ENCODE data around the gene LGALS9.

Gene LGALS9

DNA sequence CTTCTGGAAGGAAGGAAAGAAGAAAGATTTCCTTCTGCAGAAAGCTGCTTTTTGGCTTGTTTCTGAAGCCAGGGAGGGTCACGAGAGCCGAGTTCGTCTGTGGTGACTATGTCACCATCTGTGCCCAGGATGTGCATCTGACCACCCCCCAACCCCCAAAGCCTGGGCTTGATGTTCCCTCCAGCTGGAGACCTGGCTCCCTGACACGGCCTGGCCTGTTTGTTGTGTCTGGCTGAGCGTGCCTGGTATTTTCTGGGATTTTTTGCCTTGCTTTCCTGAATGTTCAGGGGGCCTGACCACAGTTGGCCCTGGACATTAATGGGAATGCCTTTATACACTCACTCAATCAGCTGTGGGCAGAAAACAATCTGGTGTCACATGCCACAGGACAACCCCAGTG is 38.9 kb downstream of the LGALS9 start (continued):
- no peak for TF ChIP-seq ZNF202 (tag by site-specific recombination; IDR thresholded peaks at IDR 0.05; ENCODE audit: borderline replicate concordance)
- no peak for TF ChIP-seq ZBTB21 (tag by site-specific recombination; IDR thresholded peaks at IDR 0.05)
- TF ChIP-seq ZNF391 (tag by site-specific recombination; IDR thresholded peaks at IDR 0.05; ENCODE audit: borderline replicate concordance, low read depth), result no peak
- no peak for TF ChIP-seq ZNF366 (tag by site-specific recombination; conservative IDR thresholded peaks at IDR 0.05)
- TF ChIP-seq, protein P1, sequence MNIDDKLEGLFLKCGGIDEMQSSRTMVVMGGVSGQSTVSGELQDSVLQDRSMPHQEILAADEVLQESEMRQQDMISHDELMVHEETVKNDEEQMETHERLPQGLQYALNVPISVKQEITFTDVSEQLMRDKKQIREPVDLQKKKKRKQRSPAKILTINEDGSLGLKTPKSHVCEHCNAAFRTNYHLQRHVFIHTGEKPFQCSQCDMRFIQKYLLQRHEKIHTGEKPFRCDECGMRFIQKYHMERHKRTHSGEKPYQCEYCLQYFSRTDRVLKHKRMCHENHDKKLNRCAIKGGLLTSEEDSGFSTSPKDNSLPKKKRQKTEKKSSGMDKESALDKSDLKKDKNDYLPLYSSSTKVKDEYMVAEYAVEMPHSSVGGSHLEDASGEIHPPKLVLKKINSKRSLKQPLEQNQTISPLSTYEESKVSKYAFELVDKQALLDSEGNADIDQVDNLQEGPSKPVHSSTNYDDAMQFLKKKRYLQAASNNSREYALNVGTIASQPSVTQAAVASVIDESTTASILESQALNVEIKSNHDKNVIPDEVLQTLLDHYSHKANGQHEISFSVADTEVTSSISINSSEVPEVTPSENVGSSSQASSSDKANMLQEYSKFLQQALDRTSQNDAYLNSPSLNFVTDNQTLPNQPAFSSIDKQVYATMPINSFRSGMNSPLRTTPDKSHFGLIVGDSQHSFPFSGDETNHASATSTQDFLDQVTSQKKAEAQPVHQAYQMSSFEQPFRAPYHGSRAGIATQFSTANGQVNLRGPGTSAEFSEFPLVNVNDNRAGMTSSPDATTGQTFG (tag by site-specific recombination; IDR thresholded peaks at IDR 0.05; ENCODE audit: borderline replicate concordance), result no peak
- no peak for TF ChIP-seq GLI4 (tag by site-specific recombination; IDR thresholded peaks at IDR 0.05)
- no peak for TF ChIP-seq ZNF48 (tag by site-specific recombination; IDR thresholded peaks at IDR 0.05)
- no peak for TF ChIP-seq OSR2 (tag by site-specific recombination; IDR thresholded peaks at IDR 0.05)

- no peaks in the 10 kb centered on the region for H3K36me3 ChIP-seq (ENCODE audit: control insufficient read depth in 2 of 2, insufficient read depth in 1 of 2, low read length in 2 of 2)
- H3K4me3 ChIP-seq (ENCODE audit: low read depth, low read length), result no peak overlapping the region
- H3K9me3 ChIP-seq (ENCODE audit: control insufficient read depth, insufficient read depth, low read depth, low read length), result no peaks in the 10 kb centered on the region
- ChIA-PET CTCF (interaction anchor here (0.7 to 1.0 kb wide), 4 partner anchors 13 to 85 kb away, joined by 3 to 4 read pairs (median 3); no protein-coding TSS in a partner anchor), POLR2A (interaction anchor here (0.5 kb wide), 1 partner anchor 461 kb away, joined by 7 read pairs; no protein-coding TSS in a partner anchor)
- H3K4me1 ChIP-seq (ENCODE audit: control insufficient read depth, insufficient read depth, low read length), result no peaks in the 10 kb centered on the region
- TF ChIP-seq ZNF138 (tag by site-specific recombination; IDR thresholded peaks at IDR 0.05; ENCODE audit: borderline replicate concordance), result no peak
- TF ChIP-seq, protein P2, sequence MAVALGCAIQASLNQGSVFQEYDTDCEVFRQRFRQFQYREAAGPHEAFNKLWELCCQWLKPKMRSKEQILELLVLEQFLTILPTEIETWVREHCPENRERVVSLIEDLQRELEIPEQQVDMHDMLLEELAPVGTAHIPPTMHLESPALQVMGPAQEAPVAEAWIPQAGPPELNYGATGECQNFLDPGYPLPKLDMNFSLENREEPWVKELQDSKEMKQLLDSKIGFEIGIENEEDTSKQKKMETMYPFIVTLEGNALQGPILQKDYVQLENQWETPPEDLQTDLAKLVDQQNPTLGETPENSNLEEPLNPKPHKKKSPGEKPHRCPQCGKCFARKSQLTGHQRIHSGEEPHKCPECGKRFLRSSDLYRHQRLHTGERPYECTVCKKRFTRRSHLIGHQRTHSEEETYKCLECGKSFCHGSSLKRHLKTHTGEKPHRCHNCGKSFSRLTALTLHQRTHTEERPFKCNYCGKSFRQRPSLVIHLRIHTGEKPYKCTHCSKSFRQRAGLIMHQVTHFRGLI (tag by site-specific recombination; IDR thresholded peaks at IDR 0.05), result no peak
- no peak for TF ChIP-seq ZNF221 (tag by site-specific recombination; IDR thresholded peaks at IDR 0.05; ENCODE audit: borderline replicate concordance)
- no peak for TF ChIP-seq GLI4 (tag by site-specific recombination; IDR thresholded peaks at IDR 0.05)
- TF ChIP-seq, protein P3, sequence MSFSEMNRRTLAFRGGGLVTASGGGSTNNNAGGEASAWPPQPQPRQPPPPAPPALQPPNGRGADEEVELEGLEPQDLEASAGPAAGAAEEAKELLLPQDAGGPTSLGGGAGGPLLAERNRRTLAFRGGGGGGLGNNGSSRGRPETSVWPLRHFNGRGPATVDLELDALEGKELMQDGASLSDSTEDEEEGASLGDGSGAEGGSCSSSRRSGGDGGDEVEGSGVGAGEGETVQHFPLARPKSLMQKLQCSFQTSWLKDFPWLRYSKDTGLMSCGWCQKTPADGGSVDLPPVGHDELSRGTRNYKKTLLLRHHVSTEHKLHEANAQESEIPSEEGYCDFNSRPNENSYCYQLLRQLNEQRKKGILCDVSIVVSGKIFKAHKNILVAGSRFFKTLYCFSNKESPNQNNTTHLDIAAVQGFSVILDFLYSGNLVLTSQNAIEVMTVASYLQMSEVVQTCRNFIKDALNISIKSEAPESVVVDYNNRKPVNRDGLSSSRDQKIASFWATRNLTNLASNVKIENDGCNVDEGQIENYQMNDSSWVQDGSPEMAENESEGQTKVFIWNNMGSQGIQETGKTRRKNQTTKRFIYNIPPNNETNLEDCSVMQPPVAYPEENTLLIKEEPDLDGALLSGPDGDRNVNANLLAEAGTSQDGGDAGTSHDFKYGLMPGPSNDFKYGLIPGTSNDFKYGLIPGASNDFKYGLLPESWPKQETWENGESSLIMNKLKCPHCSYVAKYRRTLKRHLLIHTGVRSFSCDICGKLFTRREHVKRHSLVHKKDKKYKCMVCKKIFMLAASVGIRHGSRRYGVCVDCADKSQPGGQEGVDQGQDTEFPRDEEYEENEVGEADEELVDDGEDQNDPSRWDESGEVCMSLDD (tag by site-specific recombination; IDR thresholded peaks at IDR 0.05), result no peak
- no peak for TF ChIP-seq ZFP69B (tag by site-specific recombination; IDR thresholded peaks at IDR 0.05)
- TF ChIP-seq ZNF776 (tag by site-specific recombination; IDR thresholded peaks at IDR 0.05; ENCODE audit: borderline replicate concordance), result no peak
- no peak for TF ChIP-seq KLF16 (tag by site-specific recombination; IDR thresholded peaks at IDR 0.05)
- TF ChIP-seq SCRT1 (tag by site-specific recombination; IDR thresholded peaks at IDR 0.05; ENCODE audit: borderline replicate concordance), result no peak
- TF ChIP-seq ZNF830 (tag by site-specific recombination; IDR thresholded peaks at IDR 0.05; ENCODE audit: low read depth), result no peak
- no peak for TF ChIP-seq GLIS1 (tag by site-specific recombination; IDR thresholded peaks at IDR 0.05)
- TF ChIP-seq ZNF670 (tag by site-specific recombination; IDR thresholded peaks at IDR 0.05; ENCODE audit: low read depth), result no peak
- H3K27ac ChIP-seq (ENCODE audit: extremely low read depth, low read depth, low read length), result no peak overlapping the region
Measured at GRCh38 chr17:27670791-27671590, 40.0 kb downstream of the LGALS9 start.

All from HEK293 (cell line).